ENCODE measurements around the gene OR1F1. TPM values are rescaled to one million over a fixed set of nuclear protein-coding genes. Genes with fewer than 3 reads are reported as not detected.
"Not testable (repeated sequence)": the region's sequence is repeated elsewhere in the genome, so short reads cannot be mapped to it uniquely, and the experiment has no call there.

Gene OR1F1
- total and polyA plus RNA-seq, 2 donors (not counting 1 experiment from before 2014, with no cell fraction given), result 0.23 TPM; not detected in 1

DNA sequence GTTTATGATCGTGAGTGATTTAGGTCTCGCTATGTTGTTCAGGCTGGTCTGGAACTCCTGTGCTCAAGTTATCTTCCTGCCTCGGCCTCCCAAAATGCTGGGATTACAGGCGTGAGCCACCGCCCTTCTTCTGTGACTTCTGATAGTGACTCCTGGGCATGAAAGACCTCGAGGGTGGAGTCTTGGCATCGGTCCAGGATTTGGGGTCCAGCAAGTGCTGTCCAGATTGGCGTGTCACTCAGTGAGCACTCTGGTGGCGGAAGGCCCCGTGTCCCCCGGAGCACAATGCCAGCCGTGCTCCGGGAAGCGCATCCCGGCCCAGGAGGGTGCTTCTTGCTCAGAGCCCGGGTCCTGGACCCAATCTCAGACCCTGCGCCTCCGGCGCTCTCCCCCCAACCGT is 6.8 kb downstream of the OR1F1 start:
- H3K9ac ChIP-seq (ENCODE audit: insufficient read depth, low read length), result no peak overlapping the region
- no peaks in the 10 kb centered on the region for H3K36me3 ChIP-seq (ENCODE audit: control insufficient read depth, insufficient read depth, low read length)
- TF ChIP-seq EZH2 (IDR thresholded peaks at IDR 0.05; ENCODE audit: low read length, missing control alignments), result no peak
- TF ChIP-seq, protein P1, sequence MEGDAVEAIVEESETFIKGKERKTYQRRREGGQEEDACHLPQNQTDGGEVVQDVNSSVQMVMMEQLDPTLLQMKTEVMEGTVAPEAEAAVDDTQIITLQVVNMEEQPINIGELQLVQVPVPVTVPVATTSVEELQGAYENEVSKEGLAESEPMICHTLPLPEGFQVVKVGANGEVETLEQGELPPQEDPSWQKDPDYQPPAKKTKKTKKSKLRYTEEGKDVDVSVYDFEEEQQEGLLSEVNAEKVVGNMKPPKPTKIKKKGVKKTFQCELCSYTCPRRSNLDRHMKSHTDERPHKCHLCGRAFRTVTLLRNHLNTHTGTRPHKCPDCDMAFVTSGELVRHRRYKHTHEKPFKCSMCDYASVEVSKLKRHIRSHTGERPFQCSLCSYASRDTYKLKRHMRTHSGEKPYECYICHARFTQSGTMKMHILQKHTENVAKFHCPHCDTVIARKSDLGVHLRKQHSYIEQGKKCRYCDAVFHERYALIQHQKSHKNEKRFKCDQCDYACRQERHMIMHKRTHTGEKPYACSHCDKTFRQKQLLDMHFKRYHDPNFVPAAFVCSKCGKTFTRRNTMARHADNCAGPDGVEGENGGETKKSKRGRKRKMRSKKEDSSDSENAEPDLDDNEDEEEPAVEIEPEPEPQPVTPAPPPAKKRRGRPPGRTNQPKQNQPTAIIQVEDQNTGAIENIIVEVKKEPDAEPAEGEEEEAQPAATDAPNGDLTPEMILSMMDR (conservative IDR thresholded peaks at IDR 0.05 in 1 of 2, IDR thresholded peaks at IDR 0.05 in 1 of 2; ENCODE audit: low read depth in 1 of 2, low read length in 2 of 2), result no peak
- H3K27me3 ChIP-seq (ENCODE audit: control insufficient read depth, insufficient read depth, low read length), result peaks cover 7% of the 10 kb centered on the region
- no peak overlapping the region for H3K4me2 ChIP-seq (ENCODE audit: extremely low read depth, insufficient read depth, low read length)
- no peaks in the 10 kb centered on the region for H3K9me3 ChIP-seq (ENCODE audit: control insufficient read depth, insufficient read depth, low read depth, low read length)
- no peak for DNase-seq (ENCODE audit: low read depth in 2 of 2)
- no peak overlapping the region for H2AFZ ChIP-seq (ENCODE audit: low read length)
- H3K4me3 ChIP-seq (replicated peaks in 1 of 4; ENCODE audit: control extremely low read depth in 1 of 4, insufficient read depth in 1 of 4, low read depth in 3 of 4, low read length in 4 of 4), result no peak overlapping the region
- H4K20me1 ChIP-seq (ENCODE audit: control insufficient read depth, extremely low read depth, insufficient read depth, low read length), result no peaks in the 10 kb centered on the region
- H3K27ac ChIP-seq (ENCODE audit: insufficient read depth, low read length), result no peak overlapping the region
- H3K4me1 ChIP-seq (ENCODE audit: control insufficient read depth, extremely low read depth, insufficient read depth, low read length), result no peaks in the 10 kb centered on the region
- H3K79me2 ChIP-seq (ENCODE audit: control insufficient read depth, insufficient read depth, low read length), result no peaks in the 10 kb centered on the region

- H3K4me1 ChIP-seq (ENCODE audit: control insufficient read depth, extremely low read depth, insufficient read depth, low read length), result no peaks in the 10 kb centered on the region
- H3K27ac ChIP-seq (ENCODE audit: insufficient read depth, low read length), result no peak overlapping the region
- H3K79me2 ChIP-seq (ENCODE audit: control insufficient read depth, insufficient read depth, low read length), result no peaks in the 10 kb centered on the region
- TF ChIP-seq, protein P1 (conservative IDR thresholded peaks at IDR 0.05 in 1 of 2, IDR thresholded peaks at IDR 0.05 in 1 of 2; ENCODE audit: low read depth in 1 of 2, low read length in 2 of 2), result no peak
- no peaks in the 10 kb centered on the region for H4K20me1 ChIP-seq (ENCODE audit: control insufficient read depth, extremely low read depth, insufficient read depth, low read length)
- no peaks in the 10 kb centered on the region for H3K36me3 ChIP-seq (ENCODE audit: control insufficient read depth, insufficient read depth, low read length)
- H3K9me3 ChIP-seq (ENCODE audit: control insufficient read depth, insufficient read depth, low read depth, low read length), result no peaks in the 10 kb centered on the region
- no peak overlapping the region for H2AFZ ChIP-seq (ENCODE audit: low read length)
- H3K9ac ChIP-seq (ENCODE audit: insufficient read depth, low read length), result no peak overlapping the region
- DNase-seq (ENCODE audit: low read depth in 2 of 2), result no peak
- peaks cover 3% of the 10 kb centered on the region for H3K27me3 ChIP-seq (ENCODE audit: control insufficient read depth, insufficient read depth, low read length)
- no peak overlapping the region for H3K4me3 ChIP-seq (replicated peaks in 1 of 4; ENCODE audit: control extremely low read depth in 1 of 4, insufficient read depth in 1 of 4, low read depth in 3 of 4, low read length in 4 of 4)
- no peak overlapping the region for H3K4me2 ChIP-seq (ENCODE audit: extremely low read depth, insufficient read depth, low read length)
Measured at GRCh38 chr16:3195975-3196374, 8.0 kb downstream of the OR1F1 start.

DNA sequence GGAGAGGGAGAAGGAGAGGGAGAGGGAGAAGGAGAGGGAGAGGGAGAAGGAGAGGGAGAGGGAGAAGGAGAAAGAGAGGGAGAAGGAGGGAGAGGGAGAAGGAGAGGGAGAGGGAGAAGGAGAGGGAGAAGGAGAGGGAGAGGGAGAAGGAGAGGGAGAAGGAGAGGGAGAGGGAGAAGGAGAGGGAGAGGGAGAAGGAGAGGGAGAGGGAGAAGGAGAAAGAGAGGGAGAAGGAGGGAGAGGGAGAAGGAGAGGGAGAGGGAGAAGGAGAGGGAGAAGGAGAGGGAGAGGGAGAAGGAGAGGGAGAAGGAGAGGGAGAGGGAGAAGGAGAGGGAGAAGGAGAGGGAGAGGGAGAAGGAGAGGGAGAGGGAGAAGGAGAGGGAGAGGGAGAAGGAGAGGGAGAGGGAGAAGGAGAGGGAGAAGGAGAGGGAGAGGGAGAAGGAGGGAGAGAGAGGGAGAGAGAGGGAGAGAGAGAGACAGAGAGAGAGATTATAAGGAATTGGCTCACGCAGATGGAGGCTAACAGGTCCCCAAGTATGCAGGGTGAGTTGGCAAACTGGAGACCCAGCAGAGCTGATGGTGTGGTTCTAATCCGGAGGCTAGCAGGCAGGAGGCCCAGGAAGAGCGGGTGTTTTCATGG is 9.8 kb downstream of the OR1F1 start:
- H3K27ac ChIP-seq (ENCODE audit: insufficient read depth, low read length); H3K79me2 ChIP-seq (ENCODE audit: control insufficient read depth, insufficient read depth, low read length); H2AFZ ChIP-seq (ENCODE audit: low read length); H3K4me1 ChIP-seq (ENCODE audit: control insufficient read depth, extremely low read depth, insufficient read depth, low read length); H3K9ac ChIP-seq (ENCODE audit: insufficient read depth, low read length); H3K4me2 ChIP-seq (ENCODE audit: extremely low read depth, insufficient read depth, low read length); H3K9me3 ChIP-seq (ENCODE audit: control insufficient read depth, insufficient read depth, low read depth, low read length); H3K4me3 ChIP-seq (replicated peaks in 1 of 4; ENCODE audit: control extremely low read depth in 1 of 4, insufficient read depth in 1 of 4, low read depth in 3 of 4, low read length in 4 of 4); H3K36me3 ChIP-seq (ENCODE audit: control insufficient read depth, insufficient read depth, low read length); DNase-seq (ENCODE audit: low read depth in 2 of 2); H4K20me1 ChIP-seq (ENCODE audit: control insufficient read depth, extremely low read depth, insufficient read depth, low read length); H3K27me3 ChIP-seq (ENCODE audit: control insufficient read depth, insufficient read depth, low read length): not testable (repeated sequence)

Data from fibroblast of lung (primary cell).